GM21367 (cell line): ENCODE results near the gene DPT.

Source experiments
- ATAC-seq: cut with Tn5 transposase; IDR thresholded peaks from one replicate; pipeline ENCODE4 v1.9.1; 2021; ENCODE audit not compliant: unreplicated experiment

DPT gene

GRCh38 chr1:168672278-168672677, 56.7 kb downstream of the DPT start:
- ATAC-seq = no peak

GRCh38 chr1:168671782-168672181, 57.2 kb downstream of the DPT start:
- no peak for ATAC-seq

GRCh38 chr1:168665975-168666374, 63.0 kb downstream of the DPT start:
- ATAC-seq = no peak

GRCh38 chr1:168664069-168664834, 64.8 kb downstream of the DPT start:
- ATAC-seq = no peak

- ATAC-seq = no peak
Observed at GRCh38 chr1:168656485-168656884, 72.5 kb downstream of the DPT start.

- ATAC-seq = no peak
Observed at GRCh38 chr1:168654198-168654915, 74.6 kb downstream of the DPT start.

- no peak for ATAC-seq
Observed at GRCh38 chr1:168653567-168653966, 75.4 kb downstream of the DPT start.

- no peak for ATAC-seq
Observed at GRCh38 chr1:168645721-168646120, 83.3 kb downstream of the DPT start.
